PC-3 (cell line): Measurements from ENCODE around the gene BCL11A. TPM values are rescaled to one million over a fixed set of nuclear protein-coding genes. Genes with fewer than 3 reads are reported as not detected.

ENCODE experiments used
- ATAC-seq: fragments of 200-7000 bp; cut with Tn5 transposase; 2 replicates; pipeline ENCODE4 v1.9.1; 2020; ENCODE audit warnings: mild to moderate bottlenecking, moderate library complexity
- BruUV-seq: library from RNA; stranded (reverse); fragments of 400-500 nt; replicated peaks from 2 replicates; lab custom pipeline; 2021; lab: Mats Ljungman, UMichigan
- CTCF ChIA-PET: fragments of 300-600 bp; sonication (Branson Sonifier 250); formaldehyde crosslinking; loops from one replicate; lab custom pipeline; 2022; ENCODE audit warnings: antibody characterized with exemption; lab: Charles Lee
- POLR2A ChIA-PET: fragments of 300-600 bp; sonication (Branson Sonifier 250); formaldehyde crosslinking; loops from one replicate; lab custom pipeline; 2022; ENCODE audit warnings: antibody characterized with exemption; ENCODE audit not compliant: unreplicated experiment; lab: Charles Lee
- DNase-seq: peaks from one replicate; pipeline ENCODE4 v3.0.0-alpha.2; 2015
- H2AFZ ChIP-seq: fragments of 300-600 bp; sonication (generic); 2 replicates; pipeline ENCODE4 v1.6.0; 2016; ENCODE audit warnings: antibody characterized with exemption, low read length
- H3F3A ChIP-seq: fragments of 300-600 bp; sonication (generic); one replicate; pipeline ENCODE4 v1.6.0; 2017; ENCODE audit warnings: antibody characterized with exemption, low read length, control low read depth, mild to moderate bottlenecking; ENCODE audit not compliant: unreplicated experiment
- H3K27ac ChIP-seq: fragments of 300-600 bp; sonication (generic); 2 replicates; pipeline ENCODE4 v1.5.1; 2016; ENCODE audit warnings: mild to moderate bottlenecking, low read length
- H3K27me3 ChIP-seq: fragments of 300-600 bp; sonication (generic); 2 replicates; pipeline ENCODE4 v1.6.1; 2016; ENCODE audit warnings: low read length, mixed read lengths
- H3K36me3 ChIP-seq: fragments of 300-600 bp; sonication (generic); 2 replicates; pipeline ENCODE4 v1.6.1; 2016; ENCODE audit warnings: low read depth, mixed run types, low read length, mixed read lengths
- H3K4me1 ChIP-seq: fragments of 300-600 bp; sonication (generic); 2 replicates; pipeline ENCODE4 v1.5.1; 2016; ENCODE audit warnings: low read length; ENCODE audit not compliant: insufficient read depth
- H3K4me2 ChIP-seq: fragments of 300-600 bp; sonication (generic); 2 replicates; pipeline ENCODE4 v1.6.0; 2016; ENCODE audit warnings: low read length
- H3K4me3 ChIP-seq: fragments of 300-600 bp; sonication (generic); 2 replicates; pipeline ENCODE4 v1.5.1; 2016; ENCODE audit warnings: mild to moderate bottlenecking, low read length, mixed read lengths
- H3K79me2 ChIP-seq: fragments of 300-600 bp; sonication (generic); 2 replicates; pipeline ENCODE4 v1.6.1; 2017; ENCODE audit warnings: low read length, mixed read lengths
- H3K9ac ChIP-seq: fragments of 300-600 bp; sonication (generic); 2 replicates; pipeline ENCODE4 v1.6.0; 2016; ENCODE audit warnings: mild to moderate bottlenecking, low read length
- H3K9me2 ChIP-seq: fragments of 300-600 bp; sonication (generic); replicated peaks from 2 replicates; pipeline ENCODE4 v1.6.1; 2016; ENCODE audit warnings: mixed run types, low read length, mixed read lengths
- H3K9me3 ChIP-seq: fragments of 300-600 bp; sonication (generic); 2 replicates; pipeline ENCODE4 v1.6.1; 2016; ENCODE audit warnings: low read length, mixed read lengths
- H4K20me1 ChIP-seq: fragments of 300-600 bp; sonication (generic); 2 replicates; pipeline ENCODE4 v1.6.1; 2016; ENCODE audit warnings: low read length, mixed read lengths
- EZH2 ChIP-seq: fragments of 300-600 bp; sonication (generic); IDR thresholded peaks from one replicate; pipeline ENCODE4 v1.6.1; 2017; ENCODE audit warnings: antibody characterized with exemption, mild to moderate bottlenecking, low read length; ENCODE audit not compliant: unreplicated experiment
- EZH2phosphoT487 ChIP-seq: fragments of 300-600 bp; sonication (generic); IDR thresholded peaks from 2 replicates; pipeline ENCODE4 v1.6.1; 2018; ENCODE audit warnings: mild to moderate bottlenecking, antibody characterized with exemption, low read length, borderline replicate concordance
- intact Hi-C: fragments of 100-400 bp; cut with micrococcal nuclease; formaldehyde crosslinking; loops from 2 replicates; pipeline ENCODE4 v1.9.0; 2023
- total RNA-seq: library from RNA; depleted of rRNA; stranded (reverse); fragments of >200 nt; gene quantifications from 2 replicates; pipeline ENCODE4 v1.2.3, GENCODE V29; 2014
- TF ChIP-seq, protein P1 (sequence below): fragments of 300-600 bp; sonication (generic); conservative IDR thresholded peaks from 2 replicates; pipeline ENCODE4 v1.5.1; 2017; ENCODE audit warnings: antibody characterized with exemption, low read depth, mild to moderate bottlenecking, low read length

BCL11A gene
- total RNA-seq, 1 experiment from 2014 or later = 4.6 TPM

GRCh38 chr2:60555066-60555782, 1.8 kb upstream of the BCL11A start:
- no peaks in the 10 kb centered on the region for H4K20me1 ChIP-seq
- peak overlapping the region; percentile 98 for H3K4me2 ChIP-seq
- ChIA-PET POLR2A (no interaction called here), CTCF (no interaction called here)
- peaks cover 47% of the 10 kb centered on the region for H3K27me3 ChIP-seq
- peak; percentile 29 for ATAC-seq
- no peaks in the 10 kb centered on the region for H3F3A ChIP-seq
- H3K36me3 ChIP-seq = no peaks in the 10 kb centered on the region
- DNase-seq = peak; percentile 67
- no peaks in the 10 kb centered on the region for H3K9me3 ChIP-seq
- peak overlapping the region; percentile 76 for H2AFZ ChIP-seq
- H3K27ac ChIP-seq = no peak overlapping the region
- TF ChIP-seq, protein P1, sequence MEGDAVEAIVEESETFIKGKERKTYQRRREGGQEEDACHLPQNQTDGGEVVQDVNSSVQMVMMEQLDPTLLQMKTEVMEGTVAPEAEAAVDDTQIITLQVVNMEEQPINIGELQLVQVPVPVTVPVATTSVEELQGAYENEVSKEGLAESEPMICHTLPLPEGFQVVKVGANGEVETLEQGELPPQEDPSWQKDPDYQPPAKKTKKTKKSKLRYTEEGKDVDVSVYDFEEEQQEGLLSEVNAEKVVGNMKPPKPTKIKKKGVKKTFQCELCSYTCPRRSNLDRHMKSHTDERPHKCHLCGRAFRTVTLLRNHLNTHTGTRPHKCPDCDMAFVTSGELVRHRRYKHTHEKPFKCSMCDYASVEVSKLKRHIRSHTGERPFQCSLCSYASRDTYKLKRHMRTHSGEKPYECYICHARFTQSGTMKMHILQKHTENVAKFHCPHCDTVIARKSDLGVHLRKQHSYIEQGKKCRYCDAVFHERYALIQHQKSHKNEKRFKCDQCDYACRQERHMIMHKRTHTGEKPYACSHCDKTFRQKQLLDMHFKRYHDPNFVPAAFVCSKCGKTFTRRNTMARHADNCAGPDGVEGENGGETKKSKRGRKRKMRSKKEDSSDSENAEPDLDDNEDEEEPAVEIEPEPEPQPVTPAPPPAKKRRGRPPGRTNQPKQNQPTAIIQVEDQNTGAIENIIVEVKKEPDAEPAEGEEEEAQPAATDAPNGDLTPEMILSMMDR = peak; percentile 51
- TF ChIP-seq EZH2 = no peak
- peaks cover 16% of the 10 kb centered on the region for H3K79me2 ChIP-seq
- no peaks in the 10 kb centered on the region for H3K9me2 ChIP-seq
- intact Hi-C loops = no loop called here
- H3K4me1 ChIP-seq = no peaks in the 10 kb centered on the region
- no TSS peak for BruUV-seq
- peak overlapping the region; percentile 90 for H3K4me3 ChIP-seq
- H3K9ac ChIP-seq = no peak overlapping the region

DNA sequence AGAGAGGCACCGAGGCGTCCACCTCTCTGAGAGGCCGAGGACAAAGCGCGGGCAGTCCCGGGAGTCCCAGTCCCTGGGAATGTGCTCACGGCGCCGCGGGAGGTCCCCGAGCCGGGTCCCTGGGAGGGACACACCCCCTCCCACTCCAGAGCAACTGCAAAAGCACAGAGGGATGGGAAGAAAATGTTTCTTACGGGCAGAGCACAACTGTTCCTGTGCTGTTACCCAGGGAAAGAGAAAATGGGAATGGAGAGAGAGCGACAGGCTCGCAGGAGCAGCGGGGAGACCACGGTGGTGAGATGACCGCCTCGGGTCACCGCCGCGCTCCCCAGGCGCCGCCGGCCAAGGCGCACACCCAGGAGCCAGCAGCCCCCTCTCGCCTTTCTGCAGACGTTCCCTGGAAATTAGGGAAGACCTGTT, 1.2 kb upstream of the BCL11A start:
- Histone ChIP-seq H3K9ac (peak overlapping the region; percentile 22; the same call in 1 of the 2 replicates), H3K79me2 (peaks cover 16% of the 10 kb centered on the region), H3K4me1 (no peaks in the 10 kb centered on the region), H3K27me3 (peaks cover 41% of the 10 kb centered on the region), H3K27ac (no peak overlapping the region), H3K36me3 (no peaks in the 10 kb centered on the region), H3K9me2 (no peaks in the 10 kb centered on the region), H3F3A (no peaks in the 10 kb centered on the region), H3K4me2 (peak overlapping the region; percentile 98), H2AFZ (peak overlapping the region; percentile 76), H3K9me3 (no peaks in the 10 kb centered on the region), H3K4me3 (peak overlapping the region; percentile 90), H4K20me1 (no peaks in the 10 kb centered on the region)
- ATAC-seq (peak; percentile 1; the same call in 1 of the 2 replicates), DNase-seq (no peak)
- TF ChIP-seq, protein P1 = no peak
- TF ChIP-seq EZH2 (no peak), EZH2phosphoT487 (no peak)
- ChIA-PET POLR2A (no interaction called here), CTCF (no interaction called here)
- intact Hi-C loops = loop anchor here (5.0 kb wide), 1 partner anchor 1252 kb away; no protein-coding TSS in a partner anchor
- BruUV-seq = no TSS peak

GRCh38 chr2:60554074-60554645, 706 bp upstream of the BCL11A start:
- H3K9me2 ChIP-seq = no peaks in the 10 kb centered on the region
- peaks cover 36% of the 10 kb centered on the region for H3K27me3 ChIP-seq
- H3K4me1 ChIP-seq = no peaks in the 10 kb centered on the region
- H2AFZ ChIP-seq = peak overlapping the region; percentile 76
- peak; percentile 45 for DNase-seq
- no TSS peak for BruUV-seq
- CTCF ChIA-PET = no interaction called here
- H3K4me2 ChIP-seq = peak overlapping the region; percentile 98
- H3K79me2 ChIP-seq = peaks cover 19% of the 10 kb centered on the region
- no peaks in the 10 kb centered on the region for H4K20me1 ChIP-seq
- POLR2A ChIA-PET = no interaction called here
- H3K36me3 ChIP-seq = no peaks in the 10 kb centered on the region
- H3K27ac ChIP-seq = no peak overlapping the region
- ATAC-seq = peak; percentile 12; the same call in 1 of the 2 replicates
- TF ChIP-seq EZH2 (no peak), EZH2phosphoT487 (no peak)
- TF ChIP-seq, protein P1 = no peak; the same call in 1 of the 2 replicates
- intact Hi-C loops = loop anchor here (5.0 kb wide), 1 partner anchor 1252 kb away; no protein-coding TSS in a partner anchor
- H3F3A ChIP-seq = no peaks in the 10 kb centered on the region
- H3K9me3 ChIP-seq = no peaks in the 10 kb centered on the region
- peak overlapping the region; percentile 22 for H3K9ac ChIP-seq
- peak overlapping the region; percentile 90 for H3K4me3 ChIP-seq
